Epithelial cell of proximal tubule (primary cell): Measurements from ENCODE around the gene DNAJB12. TPM values are rescaled to one million over a fixed set of nuclear protein-coding genes. Genes with fewer than 3 reads are reported as not detected.

ENCODE experiments used
- DNase-seq: peaks from one replicate; pipeline ENCODE4 v3.0.0-alpha.2; 2011; ENCODE audit warnings: low read depth
- H3K4me3 ChIP-seq: 2 replicates; pipeline ENCODE4 v1.5.1; 2011; ENCODE audit warnings: low read depth, mild to moderate bottlenecking, low read length
- CTCF ChIP-seq: conservative IDR thresholded peaks from 2 replicates; pipeline ENCODE4 v1.5.1; 2012; ENCODE audit warnings: low read depth, mild to moderate bottlenecking, low read length
- total RNA-seq: library from RNA; depleted of rRNA; stranded (reverse); fragments of >200 nt; gene quantifications from 2 replicates; pipeline ENCODE4 v1.2.3, GENCODE V29; 2015

Gene DNAJB12
- total RNA-seq, 1 donor from 2014 or later, result 25.0 TPM

GRCh38 chr10:72342911-72343310, 11.8 kb downstream of the DNAJB12 start:
- TF ChIP-seq CTCF, result no peak
- no peak for DNase-seq
- no peak overlapping the region for H3K4me3 ChIP-seq

GRCh38 chr10:72340510-72341261, 14.0 kb downstream of the DNAJB12 start:
- TF ChIP-seq CTCF, result peak; percentile 95
- no peak for DNase-seq
- no peak overlapping the region for H3K4me3 ChIP-seq

- TF ChIP-seq CTCF, result no peak
- DNase-seq, result no peak
- H3K4me3 ChIP-seq, result no peak overlapping the region
These were observed 16.5 kb downstream of the DNAJB12 start for GRCh38 chr10:72338180-72338579.

GRCh38 chr10:72337722-72338121, 17.0 kb downstream of the DNAJB12 start:
- TF ChIP-seq CTCF, result no peak
- DNase-seq, result no peak
- H3K4me3 ChIP-seq, result no peak overlapping the region

GRCh38 chr10:72337039-72337629, 17.6 kb downstream of the DNAJB12 start:
- no peak for DNase-seq
- peak; percentile 98 for TF ChIP-seq CTCF
- no peak overlapping the region for H3K4me3 ChIP-seq

GRCh38 chr10:72336259-72337038, 18.3 kb downstream of the DNAJB12 start:
- no peak for TF ChIP-seq CTCF
- no peak for DNase-seq
- no peak overlapping the region for H3K4me3 ChIP-seq
